OCI-LY3 (cell line): ENCODE data around the gene MAPK8.

ENCODE experiments used
- EZH2phosphoT487 ChIP-seq: fragments of 200-600 bp; shearing (Covaris generic); IDR thresholded peaks from 2 replicates; pipeline ENCODE4 v1.6.1; 2018; ENCODE audit warnings: antibody characterized with exemption, mixed run types, low read depth
- TF ChIP-seq, protein P1 (sequence below): fragments of 200-600, 300-600 bp; sonication (generic); IDR thresholded peaks from 2 replicates; pipeline ENCODE4 v1.5.1; 2014; ENCODE audit warnings: antibody characterized with exemption, low read length, low read depth

DNA sequence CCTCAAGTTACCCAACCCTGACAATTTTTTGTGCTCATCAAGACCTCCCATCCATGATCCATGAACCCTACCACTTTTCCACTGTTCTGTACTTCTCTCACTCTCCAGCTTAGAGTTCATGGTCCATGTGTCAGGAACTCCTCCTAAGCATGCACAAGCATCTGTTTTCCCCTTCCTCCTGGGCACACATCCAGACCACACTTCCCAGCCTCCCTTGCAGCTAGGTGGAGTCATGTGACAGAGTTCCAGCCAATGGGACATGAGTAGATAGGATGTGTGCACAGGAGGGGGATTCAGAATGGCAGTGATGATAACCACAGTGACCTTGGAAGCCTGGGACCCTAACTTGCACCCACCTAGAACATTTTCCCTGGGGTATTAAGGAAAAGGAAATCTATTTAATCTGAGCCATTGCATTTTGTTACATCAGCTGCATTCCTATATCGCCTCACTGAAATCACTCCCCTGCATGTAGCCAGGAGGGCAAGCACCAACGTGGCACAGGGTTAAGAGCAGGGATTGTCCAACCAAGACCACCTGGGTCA is 22.4 kb upstream of the MAPK8 start:
- TF ChIP-seq, protein P1, sequence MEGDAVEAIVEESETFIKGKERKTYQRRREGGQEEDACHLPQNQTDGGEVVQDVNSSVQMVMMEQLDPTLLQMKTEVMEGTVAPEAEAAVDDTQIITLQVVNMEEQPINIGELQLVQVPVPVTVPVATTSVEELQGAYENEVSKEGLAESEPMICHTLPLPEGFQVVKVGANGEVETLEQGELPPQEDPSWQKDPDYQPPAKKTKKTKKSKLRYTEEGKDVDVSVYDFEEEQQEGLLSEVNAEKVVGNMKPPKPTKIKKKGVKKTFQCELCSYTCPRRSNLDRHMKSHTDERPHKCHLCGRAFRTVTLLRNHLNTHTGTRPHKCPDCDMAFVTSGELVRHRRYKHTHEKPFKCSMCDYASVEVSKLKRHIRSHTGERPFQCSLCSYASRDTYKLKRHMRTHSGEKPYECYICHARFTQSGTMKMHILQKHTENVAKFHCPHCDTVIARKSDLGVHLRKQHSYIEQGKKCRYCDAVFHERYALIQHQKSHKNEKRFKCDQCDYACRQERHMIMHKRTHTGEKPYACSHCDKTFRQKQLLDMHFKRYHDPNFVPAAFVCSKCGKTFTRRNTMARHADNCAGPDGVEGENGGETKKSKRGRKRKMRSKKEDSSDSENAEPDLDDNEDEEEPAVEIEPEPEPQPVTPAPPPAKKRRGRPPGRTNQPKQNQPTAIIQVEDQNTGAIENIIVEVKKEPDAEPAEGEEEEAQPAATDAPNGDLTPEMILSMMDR = no peak
- TF ChIP-seq EZH2phosphoT487 = no peak
